ENCODE data around the gene NCEH1.

Gene NCEH1

DNA sequence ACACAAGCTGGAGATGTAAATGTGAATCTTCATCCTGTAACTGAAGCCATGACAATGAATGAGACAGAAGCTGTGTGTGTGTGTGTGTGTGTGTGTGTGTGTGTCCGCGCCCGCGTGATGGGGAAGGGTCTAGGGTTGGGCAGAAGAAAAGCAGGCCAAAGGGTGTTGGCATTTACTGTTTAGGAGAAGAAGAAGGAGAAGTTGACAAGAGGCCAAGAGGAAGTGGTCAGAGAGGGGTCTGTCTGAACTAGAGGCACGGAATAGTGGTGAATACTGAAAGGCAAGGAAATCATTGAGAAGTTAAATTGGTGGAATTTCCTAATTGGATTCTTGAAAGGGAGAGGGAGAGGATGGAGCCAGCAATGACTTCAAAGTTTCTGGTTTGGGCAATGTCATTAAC, 5.6 kb upstream of the NCEH1 start:
- no peak overlapping the region for H3K27ac ChIP-seq

DNA sequence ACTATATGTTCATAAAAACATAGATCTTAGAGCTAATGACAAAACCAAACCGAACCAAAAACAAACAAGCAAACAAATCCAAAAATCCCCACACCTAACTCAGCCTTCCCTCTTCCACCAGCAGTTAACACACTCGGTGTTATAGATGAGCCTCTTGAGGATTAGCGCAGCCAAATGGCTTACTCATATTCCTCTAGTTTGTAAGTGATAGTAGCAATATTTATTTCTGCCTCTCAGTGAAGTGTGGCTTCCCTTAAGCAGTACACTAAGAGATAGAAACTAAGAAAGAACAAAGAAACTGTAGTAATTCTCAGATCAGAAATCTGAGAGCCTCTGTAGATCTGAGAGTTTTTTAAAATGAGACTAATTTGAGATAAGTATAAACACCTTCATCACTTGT, 2.4 kb upstream of the NCEH1 start:
- TF ChIP-seq, protein P1, sequence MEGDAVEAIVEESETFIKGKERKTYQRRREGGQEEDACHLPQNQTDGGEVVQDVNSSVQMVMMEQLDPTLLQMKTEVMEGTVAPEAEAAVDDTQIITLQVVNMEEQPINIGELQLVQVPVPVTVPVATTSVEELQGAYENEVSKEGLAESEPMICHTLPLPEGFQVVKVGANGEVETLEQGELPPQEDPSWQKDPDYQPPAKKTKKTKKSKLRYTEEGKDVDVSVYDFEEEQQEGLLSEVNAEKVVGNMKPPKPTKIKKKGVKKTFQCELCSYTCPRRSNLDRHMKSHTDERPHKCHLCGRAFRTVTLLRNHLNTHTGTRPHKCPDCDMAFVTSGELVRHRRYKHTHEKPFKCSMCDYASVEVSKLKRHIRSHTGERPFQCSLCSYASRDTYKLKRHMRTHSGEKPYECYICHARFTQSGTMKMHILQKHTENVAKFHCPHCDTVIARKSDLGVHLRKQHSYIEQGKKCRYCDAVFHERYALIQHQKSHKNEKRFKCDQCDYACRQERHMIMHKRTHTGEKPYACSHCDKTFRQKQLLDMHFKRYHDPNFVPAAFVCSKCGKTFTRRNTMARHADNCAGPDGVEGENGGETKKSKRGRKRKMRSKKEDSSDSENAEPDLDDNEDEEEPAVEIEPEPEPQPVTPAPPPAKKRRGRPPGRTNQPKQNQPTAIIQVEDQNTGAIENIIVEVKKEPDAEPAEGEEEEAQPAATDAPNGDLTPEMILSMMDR (IDR thresholded peaks at IDR 0.05): no peak
- no peak for TF ChIP-seq ZFX (IDR thresholded peaks at IDR 0.05; ENCODE audit: borderline replicate concordance)
- H3K27ac ChIP-seq: no peak overlapping the region

More for the DNA sequence above, 5.6 kb upstream of the NCEH1 start:
- TF ChIP-seq ZFX (IDR thresholded peaks at IDR 0.05; ENCODE audit: borderline replicate concordance): no peak
- TF ChIP-seq, protein P1 (IDR thresholded peaks at IDR 0.05): no peak

DNA sequence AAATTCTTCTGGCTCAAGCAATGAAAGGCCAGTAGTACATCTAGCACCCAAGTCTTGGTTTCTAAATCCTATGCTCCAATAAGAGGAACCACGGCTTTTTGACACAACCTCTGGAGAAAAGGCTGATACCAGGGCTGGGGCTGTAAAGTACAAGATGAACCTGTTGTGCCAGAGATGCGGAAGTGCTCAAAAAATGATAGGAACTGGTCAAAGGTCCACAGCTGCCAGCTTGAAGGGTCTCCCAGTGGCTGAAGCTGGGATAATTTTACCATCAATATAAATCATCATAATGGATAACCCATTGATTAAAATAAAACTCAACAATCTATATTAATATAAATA, 558 bp upstream of the NCEH1 start:
- no peak for TF ChIP-seq ZFX (IDR thresholded peaks at IDR 0.05; ENCODE audit: borderline replicate concordance)
- TF ChIP-seq, protein P1 (IDR thresholded peaks at IDR 0.05): no peak
- H3K27ac ChIP-seq: peak overlapping the region; percentile 66

DNA sequence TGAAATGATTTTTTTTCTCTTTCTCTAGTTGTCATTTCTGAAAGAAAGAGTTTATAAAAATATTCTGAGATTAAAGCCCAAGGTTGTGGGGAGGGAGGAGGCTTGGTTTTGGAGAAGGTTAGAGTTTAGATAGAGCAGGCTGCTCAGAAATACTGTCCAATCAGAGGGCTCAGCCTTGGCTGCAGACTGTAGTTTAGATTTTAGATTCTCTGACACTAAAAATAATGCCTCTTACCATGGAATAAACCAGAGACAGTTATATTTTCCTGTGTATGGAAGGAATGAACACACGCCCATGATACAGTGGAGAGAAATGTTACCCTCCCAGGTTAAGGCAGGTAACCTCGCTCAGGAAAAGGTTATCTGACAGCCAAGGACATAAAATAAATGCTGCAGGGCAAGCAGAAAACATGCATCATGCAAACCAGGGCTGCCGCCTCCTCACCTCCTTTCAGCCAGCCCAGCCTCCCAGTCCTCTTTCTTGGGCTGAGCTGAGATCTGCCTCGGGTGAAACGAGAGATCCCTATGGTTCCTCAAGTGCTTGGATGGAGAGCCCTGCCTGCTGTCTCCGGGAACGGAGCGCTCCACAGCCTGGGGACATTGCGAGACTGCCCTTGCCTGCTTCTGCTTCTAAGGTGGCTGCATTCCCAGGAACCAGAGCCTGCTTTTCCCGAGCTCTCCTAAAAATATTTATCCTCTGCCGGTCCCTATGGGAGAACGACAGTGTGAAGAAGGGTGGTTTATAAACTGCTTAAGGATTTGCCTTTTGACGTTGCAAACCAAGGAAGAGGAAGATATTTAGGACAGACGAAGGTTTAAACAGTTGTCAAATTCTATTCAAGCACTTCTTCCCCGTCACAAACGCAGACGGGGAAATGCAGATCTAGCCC, 848 bp downstream of the NCEH1 start:
- H3K27ac ChIP-seq: peak overlapping the region; percentile 66
- TF ChIP-seq, protein P1 (IDR thresholded peaks at IDR 0.05): no peak
- TF ChIP-seq ZFX (IDR thresholded peaks at IDR 0.05; ENCODE audit: borderline replicate concordance): no peak

DNA sequence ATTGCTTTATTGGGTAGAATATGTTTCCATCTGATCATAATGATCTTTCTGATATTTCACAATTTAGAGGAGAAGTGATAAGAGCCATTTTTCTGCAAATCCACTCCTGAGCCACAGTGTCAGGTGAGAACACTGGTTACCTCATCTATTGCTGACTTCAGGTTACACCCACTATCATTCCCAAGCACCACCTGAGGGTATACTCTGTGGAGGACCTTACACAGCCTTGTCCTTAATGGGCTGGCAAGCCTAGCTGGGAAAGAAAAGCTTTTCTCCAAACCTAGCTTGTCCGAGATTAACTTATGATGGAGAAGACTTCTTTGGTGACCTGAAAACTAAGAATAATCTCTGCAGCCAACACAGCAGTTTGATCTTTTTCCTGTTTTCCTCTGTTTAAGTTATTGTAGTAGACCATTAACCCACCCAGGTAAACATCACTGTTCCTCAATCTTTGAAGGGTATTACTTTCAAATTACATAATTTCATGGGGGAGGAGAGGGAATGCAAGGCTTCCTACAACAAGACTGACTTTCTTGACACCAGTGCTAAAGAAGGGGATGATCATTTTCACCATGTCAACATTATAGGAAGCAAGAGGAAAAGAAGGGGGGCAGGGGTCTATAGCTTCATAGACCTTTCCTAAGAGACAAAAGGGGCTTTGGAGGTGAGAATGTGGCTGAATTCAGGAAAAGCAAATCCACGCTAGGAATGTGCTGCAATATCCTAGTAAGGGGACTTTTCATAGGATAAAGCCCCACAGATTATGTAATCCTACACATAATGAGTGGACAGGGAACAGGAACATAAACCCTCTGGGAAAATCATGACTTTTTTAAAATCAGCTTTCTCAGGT, 1.7 kb downstream of the NCEH1 start:
- TF ChIP-seq, protein P1 (IDR thresholded peaks at IDR 0.05): no peak
- no peak for TF ChIP-seq ZFX (IDR thresholded peaks at IDR 0.05; ENCODE audit: borderline replicate concordance)
- no peak overlapping the region; the same call in 1 of the 2 replicates for H3K27ac ChIP-seq

DNA sequence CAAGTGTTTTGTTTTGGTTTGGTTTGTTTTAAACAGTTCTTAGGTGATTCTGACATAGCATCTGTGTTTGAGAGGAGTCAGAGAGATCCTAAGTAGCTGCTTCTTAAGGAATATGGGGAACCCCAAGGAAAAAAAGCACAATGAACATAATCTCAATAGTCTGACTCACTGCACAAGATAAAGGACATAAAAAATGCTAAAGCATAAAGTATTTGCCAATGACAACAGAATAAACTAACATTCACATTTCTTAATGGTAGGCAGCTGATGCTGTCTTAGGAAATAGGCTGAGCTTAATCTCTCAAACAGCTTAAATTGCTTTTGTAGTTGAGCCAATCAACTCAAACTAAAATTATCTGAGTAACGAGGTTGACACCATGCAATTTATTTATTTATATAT, 2.9 kb downstream of the NCEH1 start:
- H3K27ac ChIP-seq: no peak overlapping the region
- no peak for TF ChIP-seq ZFX (IDR thresholded peaks at IDR 0.05; ENCODE audit: borderline replicate concordance)
- TF ChIP-seq, protein P1 (IDR thresholded peaks at IDR 0.05): no peak
